Measurements from ENCODE around the gene CD53. TPM values are rescaled to one million over a fixed set of nuclear protein-coding genes. Genes with fewer than 3 reads are reported as not detected.

The CD53 gene
- total RNA-seq, 1 experiment from 2014 or later = 0.49 TPM

DNA sequence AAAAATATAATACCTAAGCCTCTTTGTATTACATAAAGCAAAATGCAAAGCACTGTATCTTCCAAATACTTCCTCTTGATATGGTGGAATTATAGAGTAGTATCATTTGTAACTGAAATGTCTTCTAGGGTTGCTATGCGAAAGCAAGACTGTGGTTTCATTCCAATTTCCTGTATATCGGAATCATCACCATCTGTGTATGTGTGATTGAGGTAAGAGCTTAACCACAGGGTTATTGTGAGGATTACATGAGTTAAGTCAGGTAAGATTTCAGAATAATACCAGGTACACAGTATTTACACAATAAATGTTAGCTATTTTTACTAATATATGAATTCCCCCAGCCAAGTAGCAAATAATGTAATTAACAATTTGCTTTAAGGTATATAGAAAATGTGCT is 24.7 kb downstream of the CD53 start:
- ATAC-seq (no peak), DNase-seq (ENCODE audit: low read depth, low spot score) (no peak)
- TF ChIP-seq, protein P1, sequence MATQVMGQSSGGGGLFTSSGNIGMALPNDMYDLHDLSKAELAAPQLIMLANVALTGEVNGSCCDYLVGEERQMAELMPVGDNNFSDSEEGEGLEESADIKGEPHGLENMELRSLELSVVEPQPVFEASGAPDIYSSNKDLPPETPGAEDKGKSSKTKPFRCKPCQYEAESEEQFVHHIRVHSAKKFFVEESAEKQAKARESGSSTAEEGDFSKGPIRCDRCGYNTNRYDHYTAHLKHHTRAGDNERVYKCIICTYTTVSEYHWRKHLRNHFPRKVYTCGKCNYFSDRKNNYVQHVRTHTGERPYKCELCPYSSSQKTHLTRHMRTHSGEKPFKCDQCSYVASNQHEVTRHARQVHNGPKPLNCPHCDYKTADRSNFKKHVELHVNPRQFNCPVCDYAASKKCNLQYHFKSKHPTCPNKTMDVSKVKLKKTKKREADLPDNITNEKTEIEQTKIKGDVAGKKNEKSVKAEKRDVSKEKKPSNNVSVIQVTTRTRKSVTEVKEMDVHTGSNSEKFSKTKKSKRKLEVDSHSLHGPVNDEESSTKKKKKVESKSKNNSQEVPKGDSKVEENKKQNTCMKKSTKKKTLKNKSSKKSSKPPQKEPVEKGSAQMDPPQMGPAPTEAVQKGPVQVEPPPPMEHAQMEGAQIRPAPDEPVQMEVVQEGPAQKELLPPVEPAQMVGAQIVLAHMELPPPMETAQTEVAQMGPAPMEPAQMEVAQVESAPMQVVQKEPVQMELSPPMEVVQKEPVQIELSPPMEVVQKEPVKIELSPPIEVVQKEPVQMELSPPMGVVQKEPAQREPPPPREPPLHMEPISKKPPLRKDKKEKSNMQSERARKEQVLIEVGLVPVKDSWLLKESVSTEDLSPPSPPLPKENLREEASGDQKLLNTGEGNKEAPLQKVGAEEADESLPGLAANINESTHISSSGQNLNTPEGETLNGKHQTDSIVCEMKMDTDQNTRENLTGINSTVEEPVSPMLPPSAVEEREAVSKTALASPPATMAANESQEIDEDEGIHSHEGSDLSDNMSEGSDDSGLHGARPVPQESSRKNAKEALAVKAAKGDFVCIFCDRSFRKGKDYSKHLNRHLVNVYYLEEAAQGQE (IDR thresholded peaks at IDR 0.05; ENCODE audit: insufficient read depth in 1 of 2, low read depth in 2 of 2, low read length in 1 of 2) = no peak
- TF ChIP-seq SIN3A (IDR thresholded peaks at IDR 0.05; ENCODE audit: borderline replicate concordance, insufficient read depth, low read depth, low read length) (no peak), TCF7L2 (IDR thresholded peaks at IDR 0.05; ENCODE audit: low read depth, low read length) (no peak)
- TF ChIP-seq, protein P2, sequence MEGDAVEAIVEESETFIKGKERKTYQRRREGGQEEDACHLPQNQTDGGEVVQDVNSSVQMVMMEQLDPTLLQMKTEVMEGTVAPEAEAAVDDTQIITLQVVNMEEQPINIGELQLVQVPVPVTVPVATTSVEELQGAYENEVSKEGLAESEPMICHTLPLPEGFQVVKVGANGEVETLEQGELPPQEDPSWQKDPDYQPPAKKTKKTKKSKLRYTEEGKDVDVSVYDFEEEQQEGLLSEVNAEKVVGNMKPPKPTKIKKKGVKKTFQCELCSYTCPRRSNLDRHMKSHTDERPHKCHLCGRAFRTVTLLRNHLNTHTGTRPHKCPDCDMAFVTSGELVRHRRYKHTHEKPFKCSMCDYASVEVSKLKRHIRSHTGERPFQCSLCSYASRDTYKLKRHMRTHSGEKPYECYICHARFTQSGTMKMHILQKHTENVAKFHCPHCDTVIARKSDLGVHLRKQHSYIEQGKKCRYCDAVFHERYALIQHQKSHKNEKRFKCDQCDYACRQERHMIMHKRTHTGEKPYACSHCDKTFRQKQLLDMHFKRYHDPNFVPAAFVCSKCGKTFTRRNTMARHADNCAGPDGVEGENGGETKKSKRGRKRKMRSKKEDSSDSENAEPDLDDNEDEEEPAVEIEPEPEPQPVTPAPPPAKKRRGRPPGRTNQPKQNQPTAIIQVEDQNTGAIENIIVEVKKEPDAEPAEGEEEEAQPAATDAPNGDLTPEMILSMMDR (IDR thresholded peaks at IDR 0.05) = no peak
- in situ Hi-C loops (cut with HindIII; ENCODE audit: low pct_unique_long_range_greater_than_20kb, low sequenced_read_pairs) (no loop called here), intact Hi-C loops (cut with micrococcal nuclease; ENCODE audit: unreplicated experiment) (no loop called here)
- Histone ChIP-seq H3K4me1 (ENCODE audit: control insufficient read depth, insufficient read depth, low read length) (no peaks in the 10 kb centered on the region), H3K27me3 (ENCODE audit: control insufficient read depth, insufficient read depth, low read length) (no peaks in the 10 kb centered on the region), H3K36me3 (ENCODE audit: control insufficient read depth, insufficient read depth, low read length) (no peaks in the 10 kb centered on the region), H3K9me3 (ENCODE audit: control insufficient read depth, insufficient read depth, low read depth, low read length) (no peaks in the 10 kb centered on the region), H3K4me3 (ENCODE audit: low read depth in 2 of 2, low read length in 2 of 2) (no peak overlapping the region), H3K27ac (ENCODE audit: low read length) (no peak overlapping the region)
- ChIA-PET CTCF (no interaction called here), POLR2A (no interaction called here)
- BruUV-seq (replicated peaks) = no TSS peak

DNA sequence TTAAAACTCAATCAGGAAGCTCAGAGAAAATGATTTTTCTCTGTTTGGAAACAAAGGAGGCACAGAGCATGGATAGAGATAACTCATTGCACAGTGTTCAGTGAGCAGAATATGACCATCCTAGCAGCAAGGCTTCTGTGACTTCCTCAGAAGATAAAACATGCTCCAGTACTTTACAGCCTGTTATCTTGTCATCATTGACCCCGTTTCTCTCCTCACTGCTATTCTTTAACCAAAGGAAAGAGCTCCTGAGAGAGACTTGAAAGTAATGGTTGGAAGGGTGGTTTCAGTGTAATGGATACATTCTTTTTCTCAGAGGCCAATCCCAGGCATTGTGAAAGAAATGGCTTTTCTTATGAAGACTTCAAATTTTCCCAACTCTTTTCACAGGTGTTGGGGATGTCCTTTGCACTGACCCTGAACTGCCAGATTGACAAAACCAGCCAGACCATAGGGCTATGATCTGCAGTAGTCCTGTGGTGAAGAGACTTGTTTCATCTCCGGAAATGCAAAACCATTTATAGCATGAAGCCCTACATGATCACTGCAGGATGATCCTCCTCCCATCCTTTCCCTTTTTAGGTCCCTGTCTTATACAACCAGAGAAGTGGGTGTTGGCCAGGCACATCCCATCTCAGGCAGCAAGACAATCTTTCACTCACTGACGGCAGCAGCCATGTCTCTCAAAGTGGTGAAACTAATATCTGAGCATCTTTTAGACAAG is 25.9 kb downstream of the CD53 start:
- in situ Hi-C loops (cut with HindIII; ENCODE audit: low pct_unique_long_range_greater_than_20kb, low sequenced_read_pairs) (no loop called here), intact Hi-C loops (cut with micrococcal nuclease; ENCODE audit: unreplicated experiment) (no loop called here)
- no peak overlapping the region for H3K4me3 ChIP-seq (ENCODE audit: low read depth in 2 of 2, low read length in 2 of 2)
- DNase-seq (ENCODE audit: low read depth, low spot score) = no peak
- ChIA-PET POLR2A (no interaction called here), CTCF (no interaction called here)
- no peak for ATAC-seq
- no peaks in the 10 kb centered on the region for H3K9me3 ChIP-seq (ENCODE audit: control insufficient read depth, insufficient read depth, low read depth, low read length)
- H3K27ac ChIP-seq (ENCODE audit: low read length) = no peak overlapping the region
- no peaks in the 10 kb centered on the region for H3K36me3 ChIP-seq (ENCODE audit: control insufficient read depth, insufficient read depth, low read length)
- H3K27me3 ChIP-seq (ENCODE audit: control insufficient read depth, insufficient read depth, low read length) = no peaks in the 10 kb centered on the region
- TF ChIP-seq TCF7L2 (IDR thresholded peaks at IDR 0.05; ENCODE audit: low read depth, low read length) (no peak), POLR2AphosphoS5 (IDR thresholded peaks at IDR 0.05; ENCODE audit: low read depth, low read length) (no peak)
- BruUV-seq (replicated peaks) = no TSS peak
- no peaks in the 10 kb centered on the region for H3K4me1 ChIP-seq (ENCODE audit: control insufficient read depth, insufficient read depth, low read length)

DNA sequence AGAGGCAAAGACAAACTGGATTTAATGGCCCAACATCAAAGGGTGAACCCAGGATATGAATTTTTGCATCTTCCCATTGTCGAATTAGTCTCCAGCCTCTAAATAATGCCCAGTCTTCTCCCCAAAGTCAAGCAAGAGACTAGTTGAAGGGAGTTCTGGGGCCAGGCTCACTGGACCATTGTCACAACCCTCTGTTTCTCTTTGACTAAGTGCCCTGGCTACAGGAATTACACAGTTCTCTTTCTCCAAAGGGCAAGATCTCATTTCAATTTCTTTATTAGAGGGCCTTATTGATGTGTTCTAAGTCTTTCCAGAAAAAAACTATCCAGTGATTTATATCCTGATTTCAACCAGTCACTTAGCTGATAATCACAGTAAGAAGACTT is 26.5 kb downstream of the CD53 start:
- no TSS peak for BruUV-seq (replicated peaks)
- H3K4me3 ChIP-seq (ENCODE audit: low read depth in 2 of 2, low read length in 2 of 2) = no peak overlapping the region
- no peak for ATAC-seq
- TF ChIP-seq POLR2AphosphoS5 (IDR thresholded peaks at IDR 0.05; ENCODE audit: low read depth, low read length) (no peak), SIN3A (IDR thresholded peaks at IDR 0.05; ENCODE audit: borderline replicate concordance, insufficient read depth, low read depth, low read length) (no peak), TCF7L2 (IDR thresholded peaks at IDR 0.05; ENCODE audit: low read depth, low read length) (no peak)
- TF ChIP-seq, protein P2 (IDR thresholded peaks at IDR 0.05) = no peak
- TF ChIP-seq, protein P1 (IDR thresholded peaks at IDR 0.05; ENCODE audit: insufficient read depth in 1 of 2, low read depth in 2 of 2, low read length in 1 of 2) = no peak
- ChIA-PET POLR2A (no interaction called here), CTCF (no interaction called here)
- H3K27ac ChIP-seq (ENCODE audit: low read length) = no peak overlapping the region
- no peak for DNase-seq (ENCODE audit: low read depth, low spot score)
- intact Hi-C loops (cut with micrococcal nuclease; ENCODE audit: unreplicated experiment) = no loop called here
- H3K36me3 ChIP-seq (ENCODE audit: control insufficient read depth, insufficient read depth, low read length) = no peaks in the 10 kb centered on the region
- H3K27me3 ChIP-seq (ENCODE audit: control insufficient read depth, insufficient read depth, low read length) = no peaks in the 10 kb centered on the region
- in situ Hi-C loops (cut with HindIII; ENCODE audit: low pct_unique_long_range_greater_than_20kb, low sequenced_read_pairs) = no loop called here
- H3K9me3 ChIP-seq (ENCODE audit: control insufficient read depth, insufficient read depth, low read depth, low read length) = no peaks in the 10 kb centered on the region
- no peaks in the 10 kb centered on the region for H3K4me1 ChIP-seq (ENCODE audit: control insufficient read depth, insufficient read depth, low read length)
